Endothelial cell of umbilical vein (primary cell): ENCODE results near the gene RBKS.

Experiments used
- EZH2 ChIP-seq: IDR thresholded peaks from 2 replicates; pipeline ENCODE4 v1.6.1; 2012; ENCODE audit warnings: borderline replicate concordance, low read depth, mild to moderate bottlenecking, moderate library complexity, low read length, inconsistent platforms; ENCODE audit not compliant: severe bottlenecking
- FOS ChIP-seq: IDR thresholded peaks from 2 replicates; pipeline ENCODE4 v1.6.1; 2011; ENCODE audit warnings: mild to moderate bottlenecking, low read length, moderate library complexity, borderline replicate concordance; ENCODE audit not compliant: insufficient read depth
- MYC ChIP-seq: IDR thresholded peaks from one replicate; pipeline ENCODE4 v1.6.1; 2011; ENCODE audit warnings: mild to moderate bottlenecking, low read depth, low read length
- POLR2A ChIP-seq: IDR thresholded peaks from 2 replicates; pipeline ENCODE4 v1.6.1; 2012; ENCODE audit warnings: low read depth, mild to moderate bottlenecking, control low read depth, low read length
- TF ChIP-seq, protein P1 (sequence below), 2 donors: IDR thresholded peaks; 1 replicate in 1 of 2; 2 replicates in 1 of 2; pipeline ENCODE4 v1.5.1; 2011; ENCODE audit warnings: low read length in 2 of 2, mild to moderate bottlenecking in 2 of 2, moderate library complexity in 2 of 2, control low read depth in 1 of 2, inconsistent platforms in 1 of 2, low read depth in 1 of 2; ENCODE audit not compliant: insufficient read depth in 1 of 2; ENCODE audit errors: extremely low read depth in 1 of 2
- TF ChIP-seq, protein P2 (sequence below): IDR thresholded peaks from 2 replicates; pipeline ENCODE4 v1.6.1; 2011; ENCODE audit not compliant: insufficient read depth, insufficient read length

DNA sequence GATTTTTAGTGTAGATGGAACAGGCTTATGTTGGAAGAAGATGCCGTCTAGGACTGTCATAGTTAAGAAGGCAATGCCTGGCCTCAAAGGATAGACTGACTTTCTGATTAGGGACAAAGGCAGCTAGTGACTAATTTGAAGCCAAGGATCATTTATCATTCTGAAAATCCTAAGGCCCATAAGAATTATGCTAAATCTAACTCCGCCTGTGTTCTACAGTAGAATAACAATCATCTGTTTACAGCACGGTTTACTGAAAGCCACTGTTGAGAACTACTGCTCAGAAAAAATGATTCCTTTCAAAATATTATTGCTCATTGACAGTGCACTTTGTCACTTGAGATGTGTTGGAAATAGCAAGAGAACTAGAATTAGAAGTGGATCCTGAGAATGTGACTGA lies 44.8 kb upstream of the RBKS start:
- TF ChIP-seq POLR2A (no peak), MYC (no peak), EZH2 (no peak), FOS (no peak)
- TF ChIP-seq, protein P1, sequence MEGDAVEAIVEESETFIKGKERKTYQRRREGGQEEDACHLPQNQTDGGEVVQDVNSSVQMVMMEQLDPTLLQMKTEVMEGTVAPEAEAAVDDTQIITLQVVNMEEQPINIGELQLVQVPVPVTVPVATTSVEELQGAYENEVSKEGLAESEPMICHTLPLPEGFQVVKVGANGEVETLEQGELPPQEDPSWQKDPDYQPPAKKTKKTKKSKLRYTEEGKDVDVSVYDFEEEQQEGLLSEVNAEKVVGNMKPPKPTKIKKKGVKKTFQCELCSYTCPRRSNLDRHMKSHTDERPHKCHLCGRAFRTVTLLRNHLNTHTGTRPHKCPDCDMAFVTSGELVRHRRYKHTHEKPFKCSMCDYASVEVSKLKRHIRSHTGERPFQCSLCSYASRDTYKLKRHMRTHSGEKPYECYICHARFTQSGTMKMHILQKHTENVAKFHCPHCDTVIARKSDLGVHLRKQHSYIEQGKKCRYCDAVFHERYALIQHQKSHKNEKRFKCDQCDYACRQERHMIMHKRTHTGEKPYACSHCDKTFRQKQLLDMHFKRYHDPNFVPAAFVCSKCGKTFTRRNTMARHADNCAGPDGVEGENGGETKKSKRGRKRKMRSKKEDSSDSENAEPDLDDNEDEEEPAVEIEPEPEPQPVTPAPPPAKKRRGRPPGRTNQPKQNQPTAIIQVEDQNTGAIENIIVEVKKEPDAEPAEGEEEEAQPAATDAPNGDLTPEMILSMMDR (IDR thresholded peaks at IDR 0.05; ENCODE audit: extremely low read depth in 1 of 2, insufficient read depth in 1 of 2, low read depth in 1 of 2, low read length in 2 of 2) = no peak
- TF ChIP-seq, protein P2, sequence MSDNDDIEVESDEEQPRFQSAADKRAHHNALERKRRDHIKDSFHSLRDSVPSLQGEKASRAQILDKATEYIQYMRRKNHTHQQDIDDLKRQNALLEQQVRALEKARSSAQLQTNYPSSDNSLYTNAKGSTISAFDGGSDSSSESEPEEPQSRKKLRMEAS = no peak
